Measurements from ENCODE around the gene PRR4.

PRR4 gene

DNA sequence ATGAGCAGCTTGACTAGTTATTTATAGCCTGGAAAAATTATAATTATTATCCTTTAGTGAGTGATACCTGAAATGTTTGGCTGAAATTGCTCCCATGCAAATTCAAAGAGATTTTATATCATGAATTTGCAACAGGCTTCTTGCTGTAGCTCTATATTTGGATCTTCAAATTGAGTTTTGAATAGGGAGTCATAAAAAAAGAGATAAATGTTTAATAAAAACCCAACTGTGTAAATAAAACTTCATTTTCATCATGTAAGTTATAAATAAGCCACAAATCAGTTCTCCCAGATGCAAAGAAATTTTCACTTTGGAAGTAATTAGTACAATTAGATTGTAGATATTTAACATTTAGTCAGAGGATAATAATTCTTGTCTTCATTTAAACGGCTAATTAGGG, 42.1 kb downstream of the PRR4 start, which contains the start of gene TAS2R8:
TAS2R8 (minus strand) TSS at position 101 of the 400 bp plus-strand sequence. CDS start 306 bp downstream, outside the sequence.
- Histone ChIP-seq H3K36me3 (ENCODE audit: control insufficient read depth, low read length) (no peaks in the 10 kb centered on the region), H3F3A (ENCODE audit: control insufficient read depth, insufficient read depth) (no peaks in the 10 kb centered on the region), H4K20me1 (ENCODE audit: control insufficient read depth, insufficient read depth, low read depth, low read length) (no peaks in the 10 kb centered on the region), H3K27me3 (ENCODE audit: control insufficient read depth, low read length) (no peaks in the 10 kb centered on the region), H3K9me2 (replicated peaks; ENCODE audit: control insufficient read depth, low read length) (no peaks in the 10 kb centered on the region), H3K27ac (ENCODE audit: low read depth, low read length) (no peak within 1 kb of the TSS), H3K4me1 (ENCODE audit: control insufficient read depth, low read length) (no peaks in the 10 kb centered on the region), H3K4me3 (ENCODE audit: low read length) (no peak within 1 kb of the TSS), H3K9me3 (ENCODE audit: control insufficient read depth, insufficient read depth, low read length) (no peaks in the 10 kb centered on the region), H3K79me2 (ENCODE audit: control insufficient read depth, low read length) (no peaks in the 10 kb centered on the region), H3K4me2 (ENCODE audit: low read length) (no peak within 1 kb of the TSS)
- no peak for TF ChIP-seq EZH2phosphoT487 (IDR thresholded peaks at IDR 0.05; ENCODE audit: borderline replicate concordance, low read length)
- TF ChIP-seq, protein P1, sequence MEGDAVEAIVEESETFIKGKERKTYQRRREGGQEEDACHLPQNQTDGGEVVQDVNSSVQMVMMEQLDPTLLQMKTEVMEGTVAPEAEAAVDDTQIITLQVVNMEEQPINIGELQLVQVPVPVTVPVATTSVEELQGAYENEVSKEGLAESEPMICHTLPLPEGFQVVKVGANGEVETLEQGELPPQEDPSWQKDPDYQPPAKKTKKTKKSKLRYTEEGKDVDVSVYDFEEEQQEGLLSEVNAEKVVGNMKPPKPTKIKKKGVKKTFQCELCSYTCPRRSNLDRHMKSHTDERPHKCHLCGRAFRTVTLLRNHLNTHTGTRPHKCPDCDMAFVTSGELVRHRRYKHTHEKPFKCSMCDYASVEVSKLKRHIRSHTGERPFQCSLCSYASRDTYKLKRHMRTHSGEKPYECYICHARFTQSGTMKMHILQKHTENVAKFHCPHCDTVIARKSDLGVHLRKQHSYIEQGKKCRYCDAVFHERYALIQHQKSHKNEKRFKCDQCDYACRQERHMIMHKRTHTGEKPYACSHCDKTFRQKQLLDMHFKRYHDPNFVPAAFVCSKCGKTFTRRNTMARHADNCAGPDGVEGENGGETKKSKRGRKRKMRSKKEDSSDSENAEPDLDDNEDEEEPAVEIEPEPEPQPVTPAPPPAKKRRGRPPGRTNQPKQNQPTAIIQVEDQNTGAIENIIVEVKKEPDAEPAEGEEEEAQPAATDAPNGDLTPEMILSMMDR (IDR thresholded peaks at IDR 0.05; ENCODE audit: low read depth, low read length, poor library complexity, severe bottlenecking), result no peak

DNA sequence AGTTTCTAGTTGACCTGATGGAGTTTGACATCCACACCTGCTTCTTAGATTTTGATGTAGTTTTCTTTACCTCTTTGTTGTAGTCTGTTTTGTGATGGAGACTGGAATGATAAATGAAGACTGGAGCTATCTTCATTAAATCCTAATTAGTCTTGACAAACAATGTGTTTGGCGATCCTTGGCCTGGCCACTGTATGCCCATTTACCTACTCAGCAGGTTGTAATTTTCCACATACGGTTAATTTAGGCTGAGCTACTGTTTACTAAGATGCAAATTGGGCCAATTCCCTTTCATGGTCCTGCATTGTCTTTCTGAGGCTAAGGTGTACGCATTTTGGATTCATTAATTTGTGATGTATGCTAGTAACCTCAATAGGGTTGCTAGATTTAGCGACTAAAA, 46.7 kb downstream of the PRR4 start, which contains the start of gene TAS2R7:
TAS2R7 (minus strand) TSS at position 41 of the 400 bp plus-strand sequence. CDS start 57 bp downstream, outside the sequence.
- H3K4me1 ChIP-seq (ENCODE audit: control insufficient read depth, low read length), result no peaks in the 10 kb centered on the region
- no peaks in the 10 kb centered on the region for H3F3A ChIP-seq (ENCODE audit: control insufficient read depth, insufficient read depth)
- H4K20me1 ChIP-seq (ENCODE audit: control insufficient read depth, insufficient read depth, low read depth, low read length), result no peaks in the 10 kb centered on the region
- H3K9me3 ChIP-seq (ENCODE audit: control insufficient read depth, insufficient read depth, low read length), result no peaks in the 10 kb centered on the region
- TF ChIP-seq, protein P1 (IDR thresholded peaks at IDR 0.05; ENCODE audit: low read depth, low read length, poor library complexity, severe bottlenecking), result no peak
- TF ChIP-seq EZH2phosphoT487 (IDR thresholded peaks at IDR 0.05; ENCODE audit: borderline replicate concordance, low read length), result no peak
- no peaks in the 10 kb centered on the region for H3K36me3 ChIP-seq (ENCODE audit: control insufficient read depth, low read length)
- no peak within 1 kb of the TSS for H3K27ac ChIP-seq (ENCODE audit: low read depth, low read length)
- H3K27me3 ChIP-seq (ENCODE audit: control insufficient read depth, low read length), result no peaks in the 10 kb centered on the region
- H3K9me2 ChIP-seq (replicated peaks; ENCODE audit: control insufficient read depth, low read length), result no peaks in the 10 kb centered on the region
- no peak within 1 kb of the TSS for H3K4me3 ChIP-seq (ENCODE audit: low read length)
- no peak within 1 kb of the TSS for H3K4me2 ChIP-seq (ENCODE audit: low read length)
- no peaks in the 10 kb centered on the region for H3K79me2 ChIP-seq (ENCODE audit: control insufficient read depth, low read length)

DNA sequence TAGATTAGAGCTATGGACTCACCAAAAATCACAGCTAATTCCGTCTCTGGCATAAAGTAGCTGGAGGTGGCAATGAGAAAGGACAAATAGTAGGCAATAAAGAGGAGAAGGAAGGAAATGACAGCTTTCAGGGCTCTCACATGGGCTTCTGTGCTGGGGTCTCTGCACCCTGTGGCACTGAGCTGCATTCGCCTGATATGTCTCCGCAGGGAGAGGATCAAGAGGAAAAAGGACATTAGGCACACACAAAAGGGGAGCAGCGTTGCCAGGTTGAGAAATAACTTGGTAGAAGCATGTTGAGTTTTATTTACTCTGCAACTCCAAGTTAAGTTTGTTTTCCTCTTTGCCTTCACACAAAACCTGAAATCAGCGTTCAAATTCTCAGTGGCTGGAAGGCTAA, 47.5 kb downstream of the PRR4 start:
- Histone ChIP-seq H3K9me2 (replicated peaks; ENCODE audit: control insufficient read depth, low read length) (no peaks in the 10 kb centered on the region), H3K4me2 (ENCODE audit: low read length) (no peak overlapping the region), H3K4me1 (ENCODE audit: control insufficient read depth, low read length) (no peaks in the 10 kb centered on the region), H3F3A (ENCODE audit: control insufficient read depth, insufficient read depth) (no peaks in the 10 kb centered on the region), H3K27me3 (ENCODE audit: control insufficient read depth, low read length) (no peaks in the 10 kb centered on the region), H3K27ac (ENCODE audit: low read depth, low read length) (no peak overlapping the region), H4K20me1 (ENCODE audit: control insufficient read depth, insufficient read depth, low read depth, low read length) (no peaks in the 10 kb centered on the region), H3K79me2 (ENCODE audit: control insufficient read depth, low read length) (no peaks in the 10 kb centered on the region), H3K9me3 (ENCODE audit: control insufficient read depth, insufficient read depth, low read length) (no peaks in the 10 kb centered on the region), H3K4me3 (ENCODE audit: low read length) (no peak overlapping the region), H3K36me3 (ENCODE audit: control insufficient read depth, low read length) (no peaks in the 10 kb centered on the region)
- TF ChIP-seq, protein P1 (IDR thresholded peaks at IDR 0.05; ENCODE audit: low read depth, low read length, poor library complexity, severe bottlenecking), result no peak
- TF ChIP-seq EZH2phosphoT487 (IDR thresholded peaks at IDR 0.05; ENCODE audit: borderline replicate concordance, low read length), result no peak
